ENCODE measurements around the gene ZNF385C. TPM values are rescaled to one million over a fixed set of nuclear protein-coding genes. Genes with fewer than 3 reads are reported as not detected.
A peak's percentile ranks its signal among the peaks of the same experiment; 100 is the strongest.

The ZNF385C gene
- total and polyA plus RNA-seq, 2 experiments from 2014 or later, result not detected

DNA sequence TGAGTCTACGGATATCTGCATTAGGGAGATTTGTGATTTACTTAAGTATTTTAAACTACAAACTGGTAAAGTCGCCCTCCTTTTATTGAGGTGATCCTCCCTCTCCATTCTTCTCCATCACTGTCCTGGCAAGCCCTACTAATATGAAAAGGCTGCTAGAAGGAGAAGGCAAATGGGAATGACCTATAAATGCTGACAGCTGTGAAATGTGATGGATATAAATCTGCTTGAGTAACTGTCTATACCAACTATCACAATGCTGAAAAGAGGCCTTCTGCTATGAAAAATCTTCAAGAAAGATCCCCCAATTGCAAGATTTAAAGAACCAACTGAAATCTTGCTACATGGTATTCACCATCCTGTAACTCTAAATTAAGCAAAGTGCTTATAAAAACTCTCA lies 96.5 kb downstream of the ZNF385C start:
- Histone ChIP-seq H3K4me3 (no peak overlapping the region), H3K9me3 (ENCODE audit: low read depth) (no peaks in the 10 kb centered on the region), H3K27ac (no peak overlapping the region), H3F3A (ENCODE audit: insufficient read depth) (peaks cover 48% of the 10 kb centered on the region), H3K27me3 (replicated peaks; ENCODE audit: insufficient read depth) (no peaks in the 10 kb centered on the region), H3K4me2 (ENCODE audit: unreplicated experiment) (no peak overlapping the region), H3K36me3 (ENCODE audit: low read depth) (peaks cover 50% of the 10 kb centered on the region), H3K79me2 (ENCODE audit: insufficient read depth) (peaks cover 99% of the 10 kb centered on the region), H3K4me1 (ENCODE audit: insufficient read depth) (peaks cover 42% of the 10 kb centered on the region), H2AFZ (no peak overlapping the region), H3K9me2 (ENCODE audit: insufficient read depth) (no peaks in the 10 kb centered on the region), H4K20me1 (ENCODE audit: insufficient read depth) (0 out of 2 replicates have a peak, but pooled peaks cover 4% of the 10 kb centered on the region), H3K9ac (no peak overlapping the region)
- TF ChIP-seq EZH2 (IDR thresholded peaks at IDR 0.05; ENCODE audit: insufficient read depth, poor library complexity, severe bottlenecking), result no peak
- no peak for TF ChIP-seq EZH2phosphoT487 (IDR thresholded peaks at IDR 0.05; ENCODE audit: insufficient read depth, low read depth)
- WGBS, 2 experiments (ENCODE audit: low coverage in 1 of 2, low lambda C conversion rate in 2 of 2, missing lambda C conversion rate in 2 of 2), result 97 to 100% methylated on average over 2 of the region's 2 CpGs
- in situ Hi-C loops (cut with MboI), result no loop called here
- no peak for DNase-seq

DNA sequence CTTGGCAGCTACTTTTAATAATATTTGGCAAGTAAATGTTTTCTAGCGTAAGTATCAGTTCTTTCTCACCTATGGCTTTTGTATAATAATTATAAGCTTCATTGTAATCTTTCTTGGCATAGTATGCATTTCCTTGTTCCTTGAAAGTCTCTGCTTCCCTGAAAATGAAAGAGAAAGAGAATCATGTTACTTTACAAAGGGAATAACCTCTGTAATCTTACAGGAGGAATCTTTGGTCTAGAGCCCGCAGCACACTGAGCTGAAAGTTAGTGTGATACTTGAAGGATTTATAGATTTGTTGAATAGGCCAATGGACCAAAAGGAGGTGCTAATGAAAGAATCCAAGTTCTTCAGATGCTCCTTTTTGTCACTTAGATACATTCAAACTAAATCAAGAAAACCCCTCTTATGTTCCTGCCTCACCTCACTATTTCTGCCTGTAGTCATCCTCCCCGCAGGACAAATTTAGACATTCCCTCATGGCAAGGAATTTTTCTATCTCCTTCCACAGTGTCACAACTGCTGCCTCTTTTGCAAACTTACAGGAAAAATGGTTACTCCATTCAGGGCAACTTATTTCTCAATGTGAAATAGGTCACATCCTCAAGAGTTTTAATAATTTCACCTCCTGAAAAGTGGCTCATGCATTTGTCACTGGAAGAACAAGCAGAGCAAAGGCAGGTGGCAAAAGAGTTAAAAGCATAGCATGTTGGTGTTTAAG lies 97.7 kb downstream of the ZNF385C start:
- Histone ChIP-seq H3K27ac (no peak overlapping the region), H3F3A (ENCODE audit: insufficient read depth) (peaks cover 50% of the 10 kb centered on the region), H3K27me3 (replicated peaks; ENCODE audit: insufficient read depth) (no peaks in the 10 kb centered on the region), H3K4me2 (ENCODE audit: unreplicated experiment) (no peak overlapping the region), H3K9me3 (ENCODE audit: low read depth) (no peaks in the 10 kb centered on the region), H3K4me3 (no peak overlapping the region), H3K36me3 (ENCODE audit: low read depth) (peaks cover 57% of the 10 kb centered on the region), H3K9ac (no peak overlapping the region), H4K20me1 (ENCODE audit: insufficient read depth) (0 out of 2 replicates have a peak, but pooled peaks cover 4% of the 10 kb centered on the region), H3K9me2 (ENCODE audit: insufficient read depth) (no peaks in the 10 kb centered on the region), H3K79me2 (ENCODE audit: insufficient read depth) (peaks cover 95% of the 10 kb centered on the region), H3K4me1 (ENCODE audit: insufficient read depth) (peaks cover 50% of the 10 kb centered on the region), H2AFZ (no peak overlapping the region)
- in situ Hi-C loops (cut with MboI), result no loop called here
- no peak for TF ChIP-seq EZH2phosphoT487 (IDR thresholded peaks at IDR 0.05; ENCODE audit: insufficient read depth, low read depth)
- TF ChIP-seq EZH2 (IDR thresholded peaks at IDR 0.05; ENCODE audit: insufficient read depth, poor library complexity, severe bottlenecking), result no peak
- 96 to 99% methylated on average over 3 of the region's 3 CpGs for WGBS, 2 experiments (ENCODE audit: low coverage in 1 of 2, low lambda C conversion rate in 2 of 2, missing lambda C conversion rate in 2 of 2)
- no peak for DNase-seq

DNA sequence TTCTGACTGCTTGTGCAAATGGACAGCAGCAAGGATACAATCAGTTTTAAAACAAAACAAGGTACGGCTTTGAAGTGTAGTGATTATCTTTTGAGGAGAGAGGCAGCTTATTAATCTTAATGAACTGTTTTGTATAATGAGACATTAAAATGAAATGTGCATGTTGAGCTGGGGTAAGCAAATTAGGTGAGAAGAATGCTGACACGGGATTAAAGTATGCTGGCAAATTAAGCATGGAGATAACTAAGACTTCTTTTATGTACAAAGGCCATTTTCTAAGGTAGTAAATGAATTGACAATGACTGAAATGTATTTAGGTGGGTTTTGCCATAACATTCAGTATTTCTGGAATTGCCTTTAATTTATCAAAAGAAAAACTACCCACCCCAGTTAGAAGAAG lies 99.8 kb downstream of the ZNF385C start:
- WGBS, 2 experiments (ENCODE audit: low coverage in 1 of 2, low lambda C conversion rate in 2 of 2, missing lambda C conversion rate in 2 of 2), result 48 to 50% methylated on average over 2 of the region's 2 CpGs
- Histone ChIP-seq H3K79me2 (ENCODE audit: insufficient read depth) (peaks cover 95% of the 10 kb centered on the region), H2AFZ (no peak overlapping the region), H3K4me3 (no peak overlapping the region), H3K27ac (no peak overlapping the region), H3K9me2 (ENCODE audit: insufficient read depth) (no peaks in the 10 kb centered on the region), H3K9me3 (ENCODE audit: low read depth) (no peaks in the 10 kb centered on the region), H3K9ac (no peak overlapping the region), H3K27me3 (replicated peaks; ENCODE audit: insufficient read depth) (no peaks in the 10 kb centered on the region), H3K36me3 (ENCODE audit: low read depth) (peaks cover 76% of the 10 kb centered on the region), H3K4me1 (ENCODE audit: insufficient read depth) (peaks cover 29% of the 10 kb centered on the region), H4K20me1 (ENCODE audit: insufficient read depth) (no peaks in the 10 kb centered on the region), H3F3A (ENCODE audit: insufficient read depth) (peaks cover 35% of the 10 kb centered on the region), H3K4me2 (ENCODE audit: unreplicated experiment) (no peak overlapping the region)
- no peak for DNase-seq
- no peak for TF ChIP-seq EZH2phosphoT487 (IDR thresholded peaks at IDR 0.05; ENCODE audit: insufficient read depth, low read depth)
- TF ChIP-seq EZH2 (IDR thresholded peaks at IDR 0.05; ENCODE audit: insufficient read depth, poor library complexity, severe bottlenecking), result no peak
- in situ Hi-C loops (cut with MboI), result no loop called here

DNA sequence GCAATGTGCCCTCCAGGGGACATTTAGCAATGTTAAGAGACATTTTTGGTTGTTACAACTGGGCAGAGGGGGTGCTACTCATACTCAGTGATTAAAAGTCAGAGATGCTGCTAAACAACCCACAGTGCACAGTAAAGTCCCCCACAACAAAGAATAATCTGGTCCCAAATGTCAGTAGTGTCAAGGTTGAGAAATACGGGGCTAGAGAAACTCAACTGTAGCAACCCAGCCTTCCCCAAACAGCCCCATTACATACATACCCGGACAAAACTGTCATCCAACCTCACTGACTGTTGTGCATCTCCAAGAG lies 101.5 kb downstream of the ZNF385C start:
- H3K4me1 ChIP-seq (ENCODE audit: insufficient read depth), result peaks cover 20% of the 10 kb centered on the region
- H3K27ac ChIP-seq, result peak overlapping the region; percentile 62
- peaks cover 87% of the 10 kb centered on the region for H3K79me2 ChIP-seq (ENCODE audit: insufficient read depth)
- H4K20me1 ChIP-seq (ENCODE audit: insufficient read depth), result no peaks in the 10 kb centered on the region
- no peak for TF ChIP-seq EZH2phosphoT487 (IDR thresholded peaks at IDR 0.05; ENCODE audit: insufficient read depth, low read depth)
- TF ChIP-seq EZH2 (IDR thresholded peaks at IDR 0.05; ENCODE audit: insufficient read depth, poor library complexity, severe bottlenecking), result no peak
- no peak overlapping the region for H2AFZ ChIP-seq
- peak; percentile 34 for DNase-seq
- WGBS, 2 experiments (ENCODE audit: low coverage in 1 of 2, low lambda C conversion rate in 2 of 2, missing lambda C conversion rate in 2 of 2), result 91 to 100% methylated on average over 2 of the region's 2 CpGs
- peak overlapping the region; percentile 5 for H3K4me2 ChIP-seq (ENCODE audit: unreplicated experiment)
- in situ Hi-C loops (cut with MboI), result no loop called here
- H3K36me3 ChIP-seq (ENCODE audit: low read depth), result peaks cover 76% of the 10 kb centered on the region
- H3K9me2 ChIP-seq (ENCODE audit: insufficient read depth), result no peaks in the 10 kb centered on the region
- H3K4me3 ChIP-seq, result no peak overlapping the region
- H3K9me3 ChIP-seq (ENCODE audit: low read depth), result no peaks in the 10 kb centered on the region
- H3K27me3 ChIP-seq (replicated peaks; ENCODE audit: insufficient read depth), result no peaks in the 10 kb centered on the region
- no peak overlapping the region for H3K9ac ChIP-seq
- H3F3A ChIP-seq (ENCODE audit: insufficient read depth), result peaks cover 24% of the 10 kb centered on the region
